ACC112 (cell line): ENCODE data around the gene FOXS1.

Experiments used
- H2AFZ ChIP-seq: fragments of 200-600 bp; sonication (generic); one replicate; pipeline ENCODE4 v1.6.0; 2017; ENCODE audit warnings: antibody characterized with exemption, low read length; ENCODE audit not compliant: unreplicated experiment
- H3K27ac ChIP-seq: fragments of 200-600 bp; sonication (generic); 2 replicates; pipeline ENCODE4 v1.5.1; 2014; ENCODE audit warnings: low read depth, mild to moderate bottlenecking, antibody characterized with exemption, low read length, moderate library complexity
- H3K27me3 ChIP-seq: fragments of 200-600 bp; sonication (generic); 2 replicates; pipeline ENCODE4 v1.6.1; 2014; ENCODE audit warnings: mild to moderate bottlenecking, antibody characterized with exemption, low read length, moderate library complexity, mixed read lengths; ENCODE audit not compliant: insufficient read depth
- H3K36me3 ChIP-seq: fragments of 200-600 bp; sonication (generic); 2 replicates; pipeline ENCODE4 v1.6.1; 2016; ENCODE audit warnings: mild to moderate bottlenecking, antibody characterized with exemption, low read length, moderate library complexity, mixed read lengths; ENCODE audit not compliant: insufficient read depth
- H3K4me1 ChIP-seq: fragments of 200-600 bp; sonication (generic); one replicate; pipeline ENCODE4 v1.6.1; 2016; ENCODE audit warnings: low read length, mixed read lengths; ENCODE audit not compliant: insufficient read depth, unreplicated experiment, control insufficient read depth
- H3K4me3 ChIP-seq: fragments of 200-600 bp; sonication (generic); 2 replicates; pipeline ENCODE4 v1.5.1; 2014; ENCODE audit warnings: mild to moderate bottlenecking, low read depth, low read length
- H3K79me2 ChIP-seq: fragments of 200-600 bp; sonication (generic); one replicate; pipeline ENCODE4 v1.6.0; 2016; ENCODE audit warnings: low read length; ENCODE audit not compliant: control insufficient read depth, unreplicated experiment, insufficient read depth

FOXS1 gene

DNA sequence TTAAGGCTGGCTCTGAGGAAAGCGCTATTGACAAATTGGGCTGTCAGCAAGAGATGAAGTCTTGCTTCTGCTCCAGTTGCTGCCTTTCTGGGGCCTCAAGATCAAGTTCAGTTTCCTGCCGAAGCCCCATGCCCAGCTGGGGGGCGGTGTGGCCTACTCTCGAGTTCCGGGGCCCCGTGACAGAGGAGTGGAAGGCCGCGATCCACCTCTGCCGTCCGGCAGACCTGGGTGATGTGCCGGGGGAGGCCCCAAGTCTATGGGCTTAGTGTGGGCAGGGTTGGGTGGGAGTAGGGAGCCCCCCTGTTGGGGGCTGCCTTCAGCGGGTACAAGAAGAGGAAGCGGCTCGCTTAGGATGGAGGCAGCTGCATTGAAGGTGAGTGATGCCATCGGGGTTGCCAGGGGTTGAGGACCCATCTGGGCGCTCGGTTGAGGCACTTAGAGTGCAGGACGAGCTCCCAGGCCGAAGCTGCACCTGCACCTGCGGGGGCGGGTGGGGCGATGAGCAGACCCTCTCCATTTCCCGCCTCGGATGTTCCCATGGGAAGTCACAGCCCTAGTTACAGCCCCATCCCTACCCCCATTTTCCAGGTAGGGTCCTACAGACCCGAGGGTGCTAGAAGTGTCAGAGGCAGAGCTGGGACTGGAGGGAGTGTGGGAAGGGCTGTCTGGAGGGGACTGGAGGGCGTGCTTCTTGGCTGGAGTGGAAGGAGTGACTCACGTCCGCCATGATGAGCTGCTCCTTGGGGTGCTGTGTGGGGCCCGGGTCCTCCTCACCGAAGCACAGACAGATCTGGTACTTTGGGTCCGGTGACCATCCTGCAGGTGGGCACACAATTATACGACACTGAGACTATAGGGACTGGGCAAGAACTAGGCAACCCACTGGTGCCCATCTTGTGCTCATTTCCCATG lies 2.9 kb upstream of the FOXS1 start:
- Histone ChIP-seq H3K4me1 (peaks cover 7% of the 10 kb centered on the region), H3K4me3 (no peak overlapping the region), H3K27ac (no peak overlapping the region), H3K79me2 (no peaks in the 10 kb centered on the region), H3K36me3 (no peaks in the 10 kb centered on the region), H2AFZ (no peak overlapping the region), H3K27me3 (peaks cover 23% of the 10 kb centered on the region)

DNA sequence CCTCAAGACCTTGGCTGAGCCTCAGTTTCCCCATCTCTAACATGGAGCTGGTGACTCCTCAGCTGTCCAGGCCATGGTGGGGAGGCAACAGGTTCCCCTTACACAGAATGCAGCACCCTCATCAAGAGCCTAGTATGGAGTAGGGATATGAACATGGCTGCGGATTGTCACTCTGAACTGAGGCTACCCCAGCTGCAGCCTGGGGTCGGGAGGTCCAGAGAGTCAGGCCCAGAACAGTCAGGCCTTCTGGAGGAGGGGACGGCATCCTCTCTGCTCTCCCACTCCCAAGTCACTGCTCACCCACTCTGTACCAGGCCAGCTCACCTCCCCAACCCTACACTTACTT lies 1.4 kb upstream of the FOXS1 start:
- H2AFZ ChIP-seq = no peak overlapping the region
- no peak overlapping the region for H3K27ac ChIP-seq
- H3K27me3 ChIP-seq = peaks cover 23% of the 10 kb centered on the region
- H3K4me1 ChIP-seq = peaks cover 22% of the 10 kb centered on the region
- no peaks in the 10 kb centered on the region for H3K36me3 ChIP-seq
- H3K79me2 ChIP-seq = no peaks in the 10 kb centered on the region
- no peak overlapping the region for H3K4me3 ChIP-seq

DNA sequence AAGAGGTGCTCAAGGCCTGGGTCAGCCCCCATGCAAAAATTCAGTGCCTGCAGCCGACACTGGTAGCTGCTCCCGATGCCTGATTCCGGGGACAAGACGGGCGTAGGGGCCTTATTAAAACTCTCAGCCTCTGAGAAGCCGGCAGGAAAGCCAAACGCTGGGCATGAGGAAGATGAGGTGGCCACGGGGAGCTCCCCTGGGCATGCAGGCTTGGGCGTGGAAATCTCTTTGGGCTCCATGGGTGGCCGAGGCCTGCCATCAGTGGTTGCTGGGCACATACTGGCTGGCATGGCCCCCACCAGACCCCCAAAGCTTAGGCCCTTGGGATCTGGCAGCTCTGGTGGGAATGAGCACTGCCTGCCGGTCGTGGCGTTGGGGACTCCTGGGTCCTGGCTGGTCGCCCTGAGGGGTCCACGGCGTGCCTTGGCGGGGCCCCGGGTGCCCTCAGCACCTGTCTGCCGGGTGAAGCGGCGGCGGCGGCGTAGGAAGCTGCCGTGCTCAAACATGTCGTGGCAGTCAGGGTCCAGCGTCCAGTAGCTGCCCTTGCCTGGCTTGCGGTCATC lies 586 bp downstream of the FOXS1 start:
- H3K4me1 ChIP-seq = peaks cover 34% of the 10 kb centered on the region
- H3K27me3 ChIP-seq = peaks cover 10% of the 10 kb centered on the region; the same call in 1 of the 2 replicates
- H3K27ac ChIP-seq = no peak overlapping the region
- H3K79me2 ChIP-seq = no peaks in the 10 kb centered on the region
- H3K4me3 ChIP-seq = no peak overlapping the region
- H2AFZ ChIP-seq = no peak overlapping the region
- H3K36me3 ChIP-seq = no peaks in the 10 kb centered on the region

DNA sequence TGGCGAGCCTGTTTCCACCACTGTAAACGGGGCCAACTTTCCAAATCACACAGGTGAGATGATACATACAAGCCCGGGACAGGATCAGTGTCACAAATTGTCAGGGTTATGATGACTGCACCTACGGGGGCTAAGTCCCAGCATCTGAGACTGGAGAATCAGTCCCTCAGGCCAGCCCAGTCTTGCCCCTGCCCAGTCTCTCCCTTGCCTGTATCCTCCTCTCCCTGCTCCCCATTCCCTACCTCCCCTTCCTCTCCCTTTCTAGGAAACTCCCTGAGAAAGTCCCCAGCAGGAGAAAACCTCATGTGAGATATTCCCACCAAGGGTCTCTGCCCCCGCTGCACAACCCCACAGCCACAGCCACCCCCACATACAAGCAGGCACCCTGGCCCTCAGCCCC lies 1.5 kb downstream of the FOXS1 start:
- no peaks in the 10 kb centered on the region for H3K36me3 ChIP-seq
- 0 out of 2 replicates have a peak, but pooled peaks cover under 1% of the 10 kb centered on the region for H3K27me3 ChIP-seq
- no peak overlapping the region for H3K4me3 ChIP-seq
- H3K79me2 ChIP-seq = no peaks in the 10 kb centered on the region
- H2AFZ ChIP-seq = no peak overlapping the region
- H3K27ac ChIP-seq = no peak overlapping the region
- peaks cover 34% of the 10 kb centered on the region for H3K4me1 ChIP-seq

DNA sequence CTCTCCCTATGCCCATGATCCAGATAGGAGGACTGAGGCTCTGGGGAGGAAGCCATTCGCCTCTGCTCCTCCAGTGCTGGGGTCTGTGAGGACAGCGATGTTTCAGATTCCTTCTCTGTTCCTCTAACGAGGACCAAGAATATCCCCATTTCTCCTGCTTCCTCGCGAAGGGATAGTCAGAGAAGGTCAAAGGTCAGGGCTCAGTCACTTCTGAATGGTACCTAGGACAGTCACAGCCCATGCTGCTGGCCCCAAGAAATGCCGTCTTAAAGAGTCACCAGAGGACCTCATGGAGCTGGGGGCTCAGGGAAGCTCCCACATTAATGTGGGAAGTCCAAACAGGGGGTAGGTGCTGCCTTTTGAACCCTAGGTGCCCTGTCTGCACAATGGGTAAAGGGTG lies 2.1 kb downstream of the FOXS1 start:
- H3K27me3 ChIP-seq = no peaks in the 10 kb centered on the region
- H3K4me3 ChIP-seq = no peak overlapping the region
- no peaks in the 10 kb centered on the region for H3K36me3 ChIP-seq
- H3K79me2 ChIP-seq = no peaks in the 10 kb centered on the region
- peaks cover 40% of the 10 kb centered on the region for H3K4me1 ChIP-seq
- no peak overlapping the region for H2AFZ ChIP-seq
- H3K27ac ChIP-seq = peak overlapping the region; percentile 79; the same call in 1 of the 2 replicates

DNA sequence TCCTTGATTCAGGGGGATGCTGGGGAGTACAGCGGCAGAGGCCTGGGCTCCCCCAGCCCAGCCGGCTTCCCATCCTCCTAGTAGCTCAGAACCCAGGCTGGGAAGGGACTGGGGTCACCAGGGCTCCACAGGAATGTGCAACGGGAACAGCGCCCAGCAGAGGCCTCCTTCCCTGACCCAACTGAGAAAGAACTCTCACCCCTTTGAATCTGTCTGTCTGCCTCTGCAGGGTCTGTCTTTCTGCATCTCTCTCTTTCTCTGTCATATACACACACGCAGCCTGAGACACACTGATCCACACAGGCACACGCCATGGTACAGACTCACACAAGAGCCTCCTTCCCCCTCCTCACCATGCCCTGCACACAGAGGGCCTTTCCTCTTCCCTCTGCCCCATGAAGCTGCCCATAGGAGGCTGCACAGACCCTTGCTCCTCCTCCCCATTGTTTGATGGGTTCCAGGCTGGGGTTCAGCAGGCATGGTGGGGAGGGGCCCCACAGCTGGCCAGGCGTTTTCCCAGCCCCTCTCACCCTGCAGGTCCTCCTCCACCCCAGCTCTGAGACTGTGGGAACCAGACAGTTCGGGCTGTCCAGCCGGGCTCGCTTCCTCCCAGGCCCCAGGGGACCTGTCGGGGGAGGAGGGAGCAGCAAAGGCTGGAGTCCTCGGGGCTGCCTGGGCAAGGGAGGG lies 2.8 kb downstream of the FOXS1 start:
- H3K4me3 ChIP-seq = peak overlapping the region; percentile 45
- no peak overlapping the region for H2AFZ ChIP-seq
- peaks cover 47% of the 10 kb centered on the region for H3K4me1 ChIP-seq
- H3K36me3 ChIP-seq = no peaks in the 10 kb centered on the region
- peak overlapping the region; percentile 79 for H3K27ac ChIP-seq
- no peaks in the 10 kb centered on the region for H3K79me2 ChIP-seq
- no peaks in the 10 kb centered on the region for H3K27me3 ChIP-seq

DNA sequence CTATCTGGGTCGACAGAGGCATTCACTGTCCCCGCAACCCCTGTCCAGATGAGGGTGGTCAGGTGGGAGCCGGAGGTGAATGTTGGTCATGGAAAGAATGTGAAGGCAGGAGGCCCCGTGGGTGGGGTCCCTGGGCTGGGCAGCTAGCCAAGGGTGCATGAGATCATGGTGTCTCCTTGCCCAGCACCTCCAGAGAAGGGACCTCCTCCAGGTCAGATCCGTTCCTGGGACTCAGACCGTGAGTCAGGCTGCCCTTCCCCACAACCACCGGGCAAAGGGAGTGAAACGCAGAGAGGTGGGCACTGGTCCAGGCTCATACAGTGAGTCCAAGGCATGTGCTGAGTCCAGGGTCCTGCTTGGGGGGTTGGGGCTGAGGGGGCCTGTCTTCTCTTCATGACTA lies 3.5 kb downstream of the FOXS1 start:
- peak overlapping the region; percentile 79 for H3K27ac ChIP-seq
- H3K79me2 ChIP-seq = no peaks in the 10 kb centered on the region
- H2AFZ ChIP-seq = no peak overlapping the region
- H3K36me3 ChIP-seq = no peaks in the 10 kb centered on the region
- peak overlapping the region; percentile 45 for H3K4me3 ChIP-seq
- peaks cover 53% of the 10 kb centered on the region for H3K4me1 ChIP-seq
- no peaks in the 10 kb centered on the region for H3K27me3 ChIP-seq

DNA sequence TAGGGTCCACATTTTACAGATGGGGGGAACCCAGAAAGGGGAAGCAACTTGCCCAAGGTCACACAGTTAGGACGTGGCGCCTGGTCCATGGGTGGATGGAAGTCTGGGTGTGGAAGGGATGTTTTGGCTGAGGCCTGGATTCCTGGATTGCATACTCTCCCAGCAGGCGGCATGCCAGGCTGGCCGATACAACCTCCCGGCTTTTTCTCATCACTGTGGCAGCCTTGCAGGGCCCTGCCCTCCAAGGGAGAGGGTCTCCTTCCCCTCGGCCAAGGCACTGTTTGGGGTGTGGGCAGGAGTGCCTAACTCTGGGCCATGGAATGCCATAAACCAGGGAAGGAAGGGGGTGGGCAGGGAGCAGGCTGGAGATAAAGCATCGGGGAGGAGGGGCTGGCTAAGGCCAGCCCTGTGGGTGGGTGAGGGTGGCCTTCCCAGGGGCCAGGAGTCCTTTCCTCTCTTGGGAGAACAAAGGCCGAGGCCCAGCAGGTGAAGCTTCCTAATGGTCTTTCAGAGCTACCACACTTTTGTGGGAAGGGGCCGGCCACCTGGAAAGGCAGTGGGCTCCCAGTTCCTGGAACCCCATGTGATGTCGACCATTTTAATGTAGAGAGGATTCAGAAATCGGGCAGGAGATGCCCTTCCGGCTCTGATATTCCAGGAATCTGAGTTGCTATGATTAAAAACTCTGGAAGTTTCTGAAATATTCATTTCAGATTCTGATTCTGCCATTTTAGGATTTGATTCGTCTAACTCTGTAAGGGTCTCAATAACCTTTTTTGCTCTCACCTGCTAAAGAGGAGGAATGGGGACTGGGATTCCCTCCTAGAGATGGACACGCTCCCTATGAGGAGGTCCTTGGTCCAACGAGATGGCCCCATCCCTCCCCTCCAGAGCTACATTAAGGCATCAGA lies 4.2 kb downstream of the FOXS1 start:
- peak overlapping the region; percentile 48; the same call in 1 of the 2 replicates for H3K27ac ChIP-seq
- H3K4me3 ChIP-seq = no peak overlapping the region
- H3K27me3 ChIP-seq = no peaks in the 10 kb centered on the region
- H3K79me2 ChIP-seq = no peaks in the 10 kb centered on the region
- H3K4me1 ChIP-seq = peaks cover 60% of the 10 kb centered on the region
- no peak overlapping the region for H2AFZ ChIP-seq
- H3K36me3 ChIP-seq = no peaks in the 10 kb centered on the region

DNA sequence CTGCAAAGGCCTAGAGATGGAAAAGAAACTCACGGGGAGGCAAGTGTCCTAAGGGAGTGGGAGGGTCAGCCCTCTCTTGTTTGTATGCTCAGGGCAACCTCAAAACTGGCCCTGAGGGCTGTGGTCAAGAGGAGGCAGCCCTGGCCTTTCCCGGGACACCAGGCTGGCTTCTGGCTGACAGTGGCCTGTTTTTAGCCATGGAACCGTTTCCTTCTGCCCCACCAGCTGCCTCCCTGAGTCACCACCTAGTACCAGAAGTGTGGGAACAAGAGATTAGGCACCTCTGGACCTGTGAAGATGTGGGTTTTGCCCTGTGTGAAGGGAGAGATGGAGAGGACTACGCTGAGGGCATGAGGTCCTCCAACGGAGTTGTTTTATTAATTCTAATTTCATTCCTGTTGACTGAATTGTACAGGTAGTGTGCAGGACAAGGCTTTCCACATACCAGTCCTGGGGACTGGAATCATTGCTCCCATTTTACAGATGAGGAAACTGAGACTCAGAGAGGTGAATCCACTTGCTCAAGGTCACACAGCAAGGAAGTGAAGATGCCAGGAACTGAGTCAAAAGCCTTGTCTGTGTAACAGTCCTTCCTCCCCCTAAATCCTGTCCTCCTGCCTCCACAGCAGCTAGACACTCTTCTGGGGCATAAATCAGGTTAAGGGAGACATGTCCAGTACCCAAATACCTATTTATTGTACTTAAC lies 5.5 kb downstream of the FOXS1 start:
- H3K36me3 ChIP-seq = no peaks in the 10 kb centered on the region

More for the DNA sequence above, 5.5 kb downstream of the FOXS1 start:
- Histone ChIP-seq H3K4me1 (peaks cover 70% of the 10 kb centered on the region), H3K27ac (no peak overlapping the region), H3K27me3 (no peaks in the 10 kb centered on the region), H2AFZ (no peak overlapping the region), H3K4me3 (no peak overlapping the region), H3K79me2 (no peaks in the 10 kb centered on the region)
